Measurements from ENCODE around the gene AGPAT4. TPM values are rescaled to one million over a fixed set of nuclear protein-coding genes. Genes with fewer than 3 reads are reported as not detected.

The AGPAT4 gene
- total and polyA plus RNA-seq, 2 of the 4 experiments (the other 2 are of a cell fraction), result 3.6 to 3.8 TPM

GRCh38 chr6:161284653-161285052 lies 10.8 kb upstream of the AGPAT4 start:
- in situ Hi-C loops (cut with MboI; ENCODE audit: low sequenced_read_pairs), result no loop called here
- TF ChIP-seq RAD21 (IDR thresholded peaks at IDR 0.05; ENCODE audit: low read length) (no peak), BHLHE40 (IDR thresholded peaks at IDR 0.05; ENCODE audit: low read depth, low read length) (no peak), RFX5 (IDR thresholded peaks at IDR 0.05; ENCODE audit: low read depth, low read length) (no peak), CTCF (conservative IDR thresholded peaks at IDR 0.05; ENCODE audit: low read depth, low read length) (no peak), MAZ (IDR thresholded peaks at IDR 0.05; ENCODE audit: borderline replicate concordance, low read depth, low read length) (no peak), CHD1 (IDR thresholded peaks at IDR 0.05; ENCODE audit: low read depth, low read length) (no peak), SMC3 (IDR thresholded peaks at IDR 0.05; ENCODE audit: low read depth, low read length) (no peak), MAFK (IDR thresholded peaks at IDR 0.05; ENCODE audit: low read depth, low read length) (no peak), USF2 (IDR thresholded peaks at IDR 0.05; ENCODE audit: low read depth, low read length) (no peak), CEBPB (IDR thresholded peaks at IDR 0.05; ENCODE audit: low read depth, low read length) (no peak), NFE2L2 (IDR thresholded peaks at IDR 0.05; ENCODE audit: low read depth, low read length) (no peak), POLR2A (IDR thresholded peaks at IDR 0.05; ENCODE audit: low read depth, low read length) (no peak), RCOR1 (IDR thresholded peaks at IDR 0.05; ENCODE audit: insufficient replicate concordance, low read length) (no peak)

More at GRCh38 chr6:161284653-161285052, 10.8 kb upstream of the AGPAT4 start:
- Histone ChIP-seq H3K36me3 (ENCODE audit: control insufficient read depth, insufficient read depth, low read length) (no peaks in the 10 kb centered on the region), H3K4me3 (ENCODE audit: insufficient read depth, low read depth, low read length) (no peak overlapping the region), H3K4me1 (ENCODE audit: control insufficient read depth, insufficient read depth, low read length) (no peaks in the 10 kb centered on the region; the same call in 1 of the 2 replicates), H2AFZ (replicated peaks; ENCODE audit: low read length, poor library complexity) (no peak overlapping the region), H2BK15ac (ENCODE audit: low read depth, low read length) (no peak overlapping the region), H3K14ac (replicated peaks; ENCODE audit: low read depth, low read length) (no peak overlapping the region), H2BK5ac (ENCODE audit: low read depth, low read length, poor library complexity, severe bottlenecking) (no peak overlapping the region), H3K23ac (ENCODE audit: low read depth, low read length) (no peak overlapping the region), H2AK5ac (ENCODE audit: low read depth, low read length) (no peak overlapping the region), H3K4me2 (ENCODE audit: low read depth, low read length) (no peak overlapping the region), H4K20me1 (ENCODE audit: insufficient read depth, low read length) (no peaks in the 10 kb centered on the region), H3K9me3 (ENCODE audit: control insufficient read depth, insufficient read depth, low read length) (peaks cover 2% of the 10 kb centered on the region; the same call in 1 of the 2 replicates), H3K79me1 (ENCODE audit: low read depth in 1 of 2, low read length in 2 of 2) (no peaks in the 10 kb centered on the region), H4K8ac (ENCODE audit: low read depth in 2 of 2, low read length in 2 of 2) (no peak overlapping the region), H2BK120ac (ENCODE audit: low read depth, low read length) (no peak overlapping the region), H3K27ac (ENCODE audit: insufficient read depth, low read length) (no peak overlapping the region), H2BK20ac (ENCODE audit: low read depth, low read length) (no peak overlapping the region), H3K4ac (ENCODE audit: low read depth, low read length) (no peak overlapping the region), H3K9me1 (ENCODE audit: insufficient read depth, low read length) (no peaks in the 10 kb centered on the region), H3K18ac (ENCODE audit: low read depth, low read length) (no peak overlapping the region), H3K27me3 (ENCODE audit: control insufficient read depth, insufficient read depth, low read length) (peaks cover 2% of the 10 kb centered on the region; the same call in 1 of the 2 replicates), H4K91ac (ENCODE audit: insufficient read depth, low read depth, low read length) (no peak overlapping the region), H2AK9ac (replicated peaks; ENCODE audit: low read depth, low read length, poor library complexity) (no peak overlapping the region), H4K5ac (ENCODE audit: low read depth, low read length) (no peak overlapping the region), H3K9ac (ENCODE audit: low read depth, low read length) (no peak overlapping the region), H3K56ac (ENCODE audit: extremely low read depth, insufficient read depth, low read length) (no peak overlapping the region)
- intact Hi-C loops (cut with micrococcal nuclease) (no loop called here), dilution Hi-C loops (cut with HindIII; ENCODE audit: low sequenced_read_pairs, unreplicated experiment) (no loop called here)
- ChIA-PET CTCF (interaction anchor here (0.7 kb wide), 1 partner anchor 375 kb away, joined by 3 read pairs; no protein-coding TSS in a partner anchor), POLR2A (ENCODE audit: unreplicated experiment) (no interaction called here)
- DNase-seq (no peak), ATAC-seq (ENCODE audit: low read depth) (no peak)
- BruUV-seq (replicated peaks), result no TSS peak
- WGBS, 2 experiments (ENCODE audit: extremely low coverage in 2 of 2, insufficient read length in 1 of 2), result no CpG with 5 or more reads among the region's 5 CpGs
